GM19351 (cell line): ENCODE measurements around the gene TMEM92.
"Not testable (repeated sequence)": the region's sequence is repeated elsewhere in the genome, so short reads cannot be mapped to it uniquely, and the experiment has no call there.

Source experiments
- ATAC-seq: cut with Tn5 transposase; IDR thresholded peaks from one replicate; pipeline ENCODE4 v1.9.1; 2021; ENCODE audit warnings: mild to moderate bottlenecking, moderate library complexity; ENCODE audit not compliant: unreplicated experiment

The TMEM92 gene

DNA sequence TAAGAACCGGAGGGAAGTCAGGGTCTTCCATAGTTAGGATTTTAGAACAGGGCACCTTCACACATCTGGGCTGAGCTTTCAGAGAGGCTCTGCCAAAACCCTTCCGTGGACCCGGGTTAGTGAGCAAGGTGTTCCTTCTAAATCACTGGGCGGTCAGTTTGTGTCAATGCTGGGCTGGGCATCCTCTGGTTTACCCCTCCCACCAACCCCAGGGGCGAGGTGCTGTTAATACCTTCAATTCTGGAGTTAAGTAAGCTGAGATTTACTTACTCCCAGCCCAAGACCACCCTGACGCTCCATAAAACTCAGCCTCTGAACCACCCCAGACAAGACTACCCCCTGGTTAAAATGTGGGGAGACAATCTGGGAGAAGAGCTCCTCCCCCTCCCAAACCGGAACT lies 1.0 kb downstream of the TMEM92 start:
- no peak for ATAC-seq

DNA sequence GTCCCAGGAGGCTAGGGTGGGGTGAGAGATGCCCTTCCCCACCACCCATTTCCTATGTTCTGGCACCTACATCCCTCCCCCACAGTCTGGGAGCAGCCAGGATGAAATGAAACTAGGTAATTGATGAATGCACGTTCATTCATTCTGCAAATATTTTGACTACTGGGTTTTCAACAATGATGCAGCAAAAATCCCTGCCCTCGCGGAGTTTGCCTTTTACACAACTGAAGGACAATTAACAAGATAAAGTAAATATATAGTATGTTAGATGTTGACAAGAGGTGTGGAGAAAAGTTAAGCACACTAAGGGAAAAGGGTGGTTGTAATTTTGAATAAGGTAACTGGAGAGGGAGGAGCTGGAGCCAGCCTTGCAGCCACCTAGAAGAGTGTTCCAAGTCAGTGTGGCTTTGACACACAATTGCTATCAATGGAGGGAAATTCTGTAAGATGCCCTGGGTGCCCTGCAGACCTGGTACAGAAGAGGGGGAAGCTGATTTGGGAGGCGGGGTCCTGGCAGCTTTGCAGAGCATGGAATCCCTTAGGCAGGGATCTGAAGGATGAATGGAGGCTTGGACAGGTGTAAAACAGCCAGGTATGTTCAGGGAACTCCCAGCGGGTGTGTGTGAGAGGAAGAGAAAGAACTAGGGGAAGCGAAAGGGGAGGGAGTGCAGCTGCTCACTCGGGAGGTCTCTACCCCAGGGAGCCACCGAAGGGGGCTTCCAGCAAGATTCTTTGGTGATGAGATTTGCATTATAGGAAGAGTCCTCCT lies 2.5 kb downstream of the TMEM92 start:
- ATAC-seq = no peak

DNA sequence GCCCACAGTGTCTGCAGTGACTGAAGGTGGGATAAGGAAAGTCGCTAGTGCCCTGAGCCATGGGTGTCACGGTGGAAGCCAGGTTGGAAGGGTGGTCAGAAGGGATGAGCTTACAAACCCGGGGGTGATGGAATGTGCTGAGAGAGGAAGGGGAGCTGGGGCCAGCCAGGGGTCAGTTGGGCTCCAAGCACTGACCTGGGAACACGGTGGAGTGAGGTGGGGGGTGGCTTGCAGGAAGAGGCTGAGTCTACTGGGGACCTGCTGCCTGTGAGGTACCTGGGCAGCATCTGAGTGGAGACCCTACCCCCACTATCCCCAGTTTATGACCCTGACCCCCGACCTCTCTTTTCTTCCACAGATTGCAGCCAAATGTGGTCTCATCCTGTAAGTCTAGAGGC lies 3.1 kb downstream of the TMEM92 start:
- ATAC-seq = no peak

DNA sequence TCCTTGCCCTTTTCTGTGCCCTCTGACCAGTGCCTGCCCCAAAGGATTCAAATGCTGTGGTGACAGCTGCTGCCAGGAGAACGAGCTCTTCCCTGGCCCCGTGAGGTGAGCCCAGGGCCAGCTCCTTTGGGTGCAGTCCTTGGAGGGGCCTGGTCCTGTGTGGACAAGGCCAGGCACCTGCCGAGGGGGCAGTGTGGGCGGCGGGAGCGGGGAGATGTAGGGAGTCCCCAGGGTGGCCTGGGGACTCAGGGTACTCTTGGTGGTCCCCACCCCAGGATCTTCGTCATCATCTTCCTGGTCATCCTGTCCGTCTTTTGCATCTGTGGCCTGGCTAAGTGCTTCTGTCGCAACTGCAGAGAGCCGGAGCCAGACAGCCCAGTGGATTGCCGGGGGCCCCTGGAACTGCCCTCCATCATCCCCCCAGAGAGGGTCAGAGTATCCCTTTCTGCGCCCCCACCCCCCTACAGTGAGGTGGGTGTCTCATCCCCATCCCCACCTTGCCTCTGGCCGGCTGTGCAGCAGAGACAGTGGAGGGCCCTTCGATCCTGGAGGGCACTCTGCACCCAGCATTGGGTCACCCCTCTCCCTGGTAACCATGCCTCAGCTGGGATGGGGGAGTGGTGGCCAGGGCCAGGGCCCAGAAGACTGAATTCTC lies 4.4 kb downstream of the TMEM92 start:
- no peak for ATAC-seq

DNA sequence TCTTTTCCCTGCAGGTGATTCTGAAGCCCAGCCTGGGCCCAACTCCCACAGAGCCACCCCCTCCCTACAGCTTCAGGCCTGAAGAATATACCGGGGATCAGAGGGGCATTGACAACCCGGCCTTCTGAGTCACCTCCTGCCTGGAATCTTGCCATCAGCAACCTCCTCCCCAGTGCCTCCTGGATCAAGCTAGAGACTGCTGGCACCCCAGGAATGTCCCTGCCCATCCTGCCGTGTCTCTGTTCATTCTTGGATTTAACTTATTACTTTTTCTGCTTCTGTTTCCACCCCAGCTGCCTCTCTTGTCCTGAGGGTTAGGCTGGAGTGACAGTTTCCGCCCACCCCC lies 4.9 kb downstream of the TMEM92 start:
- ATAC-seq = no peak

DNA sequence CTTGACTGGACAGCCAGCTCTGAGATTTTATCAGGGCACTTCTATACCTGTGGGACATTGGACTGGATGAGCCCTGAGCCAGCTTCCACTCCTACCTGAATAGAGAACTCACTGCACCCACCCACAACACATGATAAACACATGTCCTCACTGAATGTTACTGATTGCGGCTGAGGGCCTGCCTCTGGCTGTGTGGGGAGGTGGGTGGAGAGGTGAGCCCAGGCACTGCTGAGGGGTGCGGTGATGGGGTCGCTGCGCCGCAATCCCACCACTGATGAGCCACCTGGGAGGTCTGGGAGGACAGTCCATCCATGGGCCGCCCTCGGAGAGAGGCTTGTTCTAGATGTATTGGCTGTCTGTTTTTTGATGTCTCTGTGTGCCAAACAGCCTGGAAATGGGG lies 5.4 kb downstream of the TMEM92 start:
- no peak for ATAC-seq

DNA sequence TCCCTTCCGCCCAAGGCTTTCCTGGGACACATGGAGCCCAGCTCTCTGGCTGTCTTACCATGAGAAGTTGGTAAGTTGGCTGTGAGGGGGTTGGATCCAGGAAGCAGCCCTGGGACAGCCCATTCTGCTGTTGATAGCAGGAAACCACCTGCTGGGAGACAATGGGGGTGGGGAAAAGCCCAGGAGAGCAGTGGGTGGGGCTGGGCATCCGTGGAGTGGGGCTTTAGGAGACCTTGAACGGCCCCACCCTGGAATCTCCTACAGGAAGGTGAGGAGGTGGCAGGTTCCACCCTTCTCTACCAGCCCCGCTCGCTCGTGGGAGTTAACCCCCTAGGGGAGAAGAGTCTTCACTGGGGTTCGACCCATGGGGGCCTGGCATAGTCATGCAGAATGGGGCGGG lies 5.8 kb downstream of the TMEM92 start:
- ATAC-seq = no peak

DNA sequence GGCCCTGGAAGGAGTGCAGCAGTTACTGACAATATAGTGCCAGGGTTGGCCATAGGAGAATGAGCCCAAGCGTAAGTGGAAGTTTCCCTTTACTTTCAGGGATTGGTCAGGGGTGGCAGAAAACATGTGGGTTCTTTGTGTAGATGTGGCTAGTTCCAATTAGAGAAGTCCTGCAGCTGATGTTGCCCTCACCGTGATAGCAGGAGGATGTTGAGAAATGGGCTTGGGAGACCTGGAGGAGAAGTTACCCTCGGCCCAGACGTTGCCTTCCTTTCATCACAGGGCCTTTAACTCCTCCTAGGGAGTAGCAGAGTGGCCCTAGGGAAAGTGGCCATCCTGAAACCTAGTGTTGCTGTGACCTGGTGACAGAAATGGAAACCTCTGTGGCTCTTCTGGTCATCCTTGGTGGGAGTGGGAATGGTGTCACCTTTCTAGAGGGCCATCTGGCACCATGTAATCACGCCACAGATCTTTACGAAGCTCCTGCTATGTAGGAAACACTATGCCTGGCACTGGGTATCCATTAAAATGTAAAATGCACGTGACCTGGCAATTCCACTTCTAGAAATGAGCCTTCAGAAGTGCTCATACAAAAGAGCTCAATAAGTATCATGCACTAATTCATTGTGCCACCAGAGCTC lies 6.7 kb downstream of the TMEM92 start:
- no peak for ATAC-seq

DNA sequence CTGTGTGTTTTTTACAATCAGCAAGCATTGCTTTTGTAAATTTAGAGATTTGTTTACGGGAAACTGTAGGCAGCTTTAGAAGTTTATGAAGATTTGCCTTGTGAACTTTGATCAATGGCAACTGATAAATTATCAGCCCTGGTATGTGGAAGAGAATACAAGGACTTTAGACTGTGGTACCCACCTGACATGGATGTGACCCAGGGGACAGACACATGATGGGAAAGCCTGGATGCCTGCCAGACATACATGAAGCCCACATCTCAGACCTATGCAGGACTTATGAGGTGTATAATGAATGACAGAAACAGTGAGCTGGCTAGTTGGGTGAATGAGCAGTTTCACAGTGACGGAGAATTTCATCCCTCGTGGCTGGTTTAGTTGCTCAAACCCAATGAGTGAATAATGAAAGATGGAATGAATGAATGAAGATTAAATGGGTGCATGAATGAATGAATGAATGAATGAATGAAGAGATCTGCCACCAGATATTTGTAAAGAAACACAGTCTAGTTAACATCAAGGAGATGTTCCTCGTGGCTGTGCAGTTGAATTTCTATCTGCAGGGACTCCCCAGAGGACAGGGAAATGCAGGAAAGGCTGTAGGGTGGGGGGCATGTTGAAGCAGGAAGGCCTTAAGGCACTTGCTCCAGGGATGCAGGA lies 7.6 kb downstream of the TMEM92 start:
- no peak for ATAC-seq

DNA sequence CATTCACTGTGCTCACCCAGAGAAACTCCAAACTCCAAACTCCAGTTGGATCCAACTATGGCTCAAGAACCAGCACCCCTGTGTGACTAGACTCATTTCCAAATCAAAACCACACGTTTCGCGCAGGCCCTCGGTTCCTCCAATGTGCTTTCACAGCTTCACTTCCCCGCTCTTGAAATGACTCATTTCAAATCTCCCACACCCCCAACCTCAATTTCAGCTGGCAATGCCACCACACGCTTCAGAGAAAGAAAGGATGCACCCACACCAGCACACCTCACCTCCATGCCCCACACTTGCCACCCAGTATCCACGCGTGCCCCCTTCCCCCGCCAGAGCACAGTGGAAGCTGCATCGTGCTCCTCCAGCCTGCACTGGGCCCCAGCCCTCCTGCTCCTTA lies 9.0 kb downstream of the TMEM92 start:
- peak; percentile 53 for ATAC-seq

DNA sequence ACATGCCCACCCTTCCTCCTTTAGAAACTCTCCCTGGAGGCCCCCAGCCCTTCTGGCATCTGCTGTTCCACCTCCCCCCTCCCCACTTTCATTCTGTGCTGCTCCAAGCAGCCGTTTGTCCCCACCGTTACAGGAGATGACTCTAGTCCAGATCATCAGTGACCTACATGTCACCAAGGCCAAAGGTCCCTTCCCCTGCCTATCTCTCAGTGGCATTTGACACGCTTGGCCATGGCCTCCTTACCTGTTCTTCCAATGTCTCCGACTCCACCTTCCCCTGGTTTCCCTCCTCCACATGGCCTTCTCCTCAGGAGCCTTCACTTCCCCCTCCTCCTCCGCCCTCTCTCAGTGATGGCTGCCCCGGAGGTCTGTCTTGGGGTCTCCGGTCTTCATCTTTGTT lies 9.4 kb downstream of the TMEM92 start:
- no peak for ATAC-seq

DNA sequence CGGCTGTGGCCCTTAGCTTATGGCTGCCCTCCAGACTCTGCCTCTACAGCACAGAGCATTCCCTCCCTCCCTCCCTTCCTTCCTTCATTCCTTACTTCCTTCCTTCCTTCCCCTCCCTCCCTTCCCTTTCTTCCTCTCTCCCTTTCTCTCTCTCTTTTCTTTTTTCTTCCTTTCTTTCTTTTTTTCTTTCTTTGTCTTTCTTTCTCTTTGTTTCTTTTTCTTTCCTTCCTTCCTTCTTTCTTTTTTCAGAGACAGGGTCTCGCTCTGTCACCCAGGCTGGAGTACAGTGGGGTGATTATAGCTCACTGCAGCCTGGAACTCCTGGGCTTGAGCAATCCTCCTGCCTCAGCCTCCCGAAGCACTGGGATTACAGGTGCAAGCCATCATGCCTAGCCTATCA lies 11.7 kb downstream of the TMEM92 start:
- no peak for ATAC-seq

DNA sequence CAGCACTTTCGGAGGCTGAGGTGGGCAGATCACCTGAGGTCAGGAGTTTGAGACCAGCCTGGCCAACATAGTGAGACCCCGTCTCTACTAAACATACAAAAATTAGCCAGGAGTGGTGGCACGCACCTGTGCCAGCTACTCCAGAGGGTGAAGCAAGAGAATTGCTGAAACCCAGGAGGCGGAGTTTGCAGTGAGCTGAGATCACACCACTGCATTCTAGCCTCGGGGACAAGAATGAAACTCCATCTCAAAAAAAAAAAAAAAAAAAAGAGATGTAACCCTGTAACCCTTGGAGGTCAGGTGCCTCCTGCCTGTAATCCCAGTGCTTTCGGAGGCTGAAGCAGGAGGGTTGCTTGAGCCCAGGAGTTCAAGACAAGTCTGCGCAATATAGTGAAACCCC lies 13.0 kb downstream of the TMEM92 start:
- not testable (repeated sequence) for ATAC-seq

DNA sequence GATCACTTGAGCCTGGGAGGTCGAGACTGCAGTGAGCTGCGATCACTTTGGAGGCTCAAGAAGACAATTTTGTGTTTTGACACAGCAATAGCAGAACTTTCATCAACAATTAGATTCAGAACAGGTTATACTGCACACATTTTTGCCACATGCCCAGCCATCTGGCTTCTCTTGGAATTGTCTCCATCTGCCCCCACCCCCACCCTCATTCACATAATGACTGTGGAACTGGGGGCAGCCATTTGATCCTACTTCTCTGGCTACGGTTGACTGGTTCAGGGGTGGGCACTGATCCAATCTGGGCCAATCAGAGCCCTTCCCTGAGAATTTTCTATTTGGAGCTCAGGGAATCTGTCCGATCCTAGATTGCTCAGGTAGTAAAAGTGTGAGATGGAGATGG lies 14.0 kb downstream of the TMEM92 start:
- ATAC-seq = no peak

DNA sequence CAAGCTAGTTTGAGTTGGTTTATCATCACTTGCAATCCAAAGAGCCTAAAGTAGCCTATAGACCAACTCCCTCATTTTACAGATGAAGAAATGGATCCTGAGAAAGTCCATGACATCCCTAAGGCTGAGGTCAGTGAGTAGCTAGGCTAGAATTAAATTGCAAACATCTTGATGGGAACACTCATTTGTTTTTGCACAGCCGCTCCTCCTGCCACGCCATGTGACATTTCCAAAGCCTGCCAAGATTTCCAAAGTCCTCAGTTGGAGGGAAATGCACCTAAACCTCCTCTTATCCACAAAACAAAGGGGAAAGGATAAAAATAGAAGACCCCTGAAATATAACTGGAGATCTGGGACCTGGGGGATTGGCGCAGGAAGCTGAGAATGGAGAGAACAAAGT lies 15.0 kb downstream of the TMEM92 start:
- ATAC-seq = no peak

DNA sequence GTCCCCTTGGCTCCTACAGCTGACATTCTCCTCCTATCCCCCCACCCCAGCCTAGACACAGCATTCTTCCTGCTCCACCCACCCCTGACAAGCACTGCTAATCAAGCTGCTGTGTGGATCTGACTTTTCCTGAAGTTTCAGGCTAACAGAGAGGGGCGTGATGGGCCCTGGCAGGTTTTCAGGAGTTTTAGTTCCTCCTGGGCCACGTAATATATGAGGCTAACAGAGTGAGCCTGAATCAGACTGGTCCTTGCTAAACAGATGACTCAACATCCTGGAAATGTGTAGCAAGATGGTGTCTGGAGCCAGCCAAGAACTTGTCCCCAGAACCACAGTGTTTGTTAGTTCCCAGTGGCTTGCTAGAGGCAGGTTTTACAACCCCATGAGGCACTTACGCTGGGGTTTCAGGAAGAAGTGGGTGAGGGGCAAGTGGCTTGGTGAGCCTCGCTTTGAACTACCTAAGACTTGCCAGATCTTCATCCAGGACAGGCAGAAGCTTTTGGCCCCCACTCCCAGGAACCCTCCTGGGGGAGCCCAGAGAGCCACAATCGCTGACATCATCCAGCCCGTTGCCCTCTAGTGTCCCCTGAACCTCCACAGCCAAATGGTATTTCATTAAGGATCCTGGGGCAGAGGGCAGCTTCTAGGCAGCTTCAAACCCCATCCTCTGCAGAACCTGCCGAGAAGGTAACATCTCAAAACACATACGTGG lies 15.9 kb downstream of the TMEM92 start:
- ATAC-seq = no peak

DNA sequence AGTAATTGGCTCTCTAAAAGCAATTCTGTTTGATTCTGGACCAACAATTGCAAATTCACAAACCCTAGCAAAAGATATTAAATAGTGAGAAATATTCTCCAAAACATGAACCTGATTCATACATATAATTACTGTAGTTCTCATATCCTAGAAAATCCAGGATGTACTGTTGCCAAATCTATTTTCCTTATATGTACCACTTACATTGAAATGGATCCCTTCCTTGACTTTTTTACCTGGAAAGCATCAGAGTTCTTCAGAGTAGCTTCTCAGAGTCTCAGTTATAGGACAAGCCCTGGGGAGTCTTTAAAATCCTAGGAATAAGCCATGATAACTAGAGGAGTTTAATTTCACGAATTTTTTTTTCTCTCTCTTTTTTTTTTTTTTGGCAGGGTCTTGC lies 16.7 kb downstream of the TMEM92 start:
- no peak for ATAC-seq

DNA sequence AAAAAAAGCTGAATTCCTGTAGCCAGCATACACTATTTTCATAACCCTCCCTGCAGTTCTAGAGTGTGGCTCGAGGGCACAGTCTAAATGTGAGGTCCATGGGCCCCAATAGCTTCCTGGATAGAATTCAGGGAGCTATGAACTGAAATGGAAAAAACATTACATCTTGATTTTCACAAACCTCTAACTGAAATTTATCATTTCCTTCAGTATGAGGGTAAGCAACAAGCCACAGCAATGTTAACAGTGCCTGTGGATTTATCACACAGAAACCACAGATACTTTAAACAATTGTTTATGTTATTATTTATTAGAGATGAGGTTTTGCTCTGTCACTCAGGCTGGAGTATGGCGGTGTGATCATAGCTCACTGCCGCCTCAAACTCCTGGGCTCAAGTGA lies 18.2 kb downstream of the TMEM92 start:
- ATAC-seq = no peak

DNA sequence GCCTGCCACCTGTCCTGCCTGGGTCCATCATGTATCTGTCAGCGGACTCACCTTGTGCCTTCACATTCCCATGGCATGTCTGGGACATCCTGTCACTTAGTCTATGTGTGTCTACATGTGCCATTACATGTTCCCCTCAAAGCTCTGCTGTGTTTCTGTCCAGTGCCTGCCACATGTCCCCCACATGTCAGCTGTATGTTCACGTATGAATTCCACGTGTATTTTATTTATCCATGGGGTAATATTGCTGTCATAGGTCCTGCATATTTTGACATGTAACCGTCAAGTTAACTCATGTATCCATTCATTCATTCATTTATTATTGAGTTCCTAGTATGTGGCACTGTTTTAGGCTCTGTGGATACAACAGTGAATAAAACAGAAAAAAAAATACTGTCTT lies 20.8 kb downstream of the TMEM92 start:
- no peak for ATAC-seq

DNA sequence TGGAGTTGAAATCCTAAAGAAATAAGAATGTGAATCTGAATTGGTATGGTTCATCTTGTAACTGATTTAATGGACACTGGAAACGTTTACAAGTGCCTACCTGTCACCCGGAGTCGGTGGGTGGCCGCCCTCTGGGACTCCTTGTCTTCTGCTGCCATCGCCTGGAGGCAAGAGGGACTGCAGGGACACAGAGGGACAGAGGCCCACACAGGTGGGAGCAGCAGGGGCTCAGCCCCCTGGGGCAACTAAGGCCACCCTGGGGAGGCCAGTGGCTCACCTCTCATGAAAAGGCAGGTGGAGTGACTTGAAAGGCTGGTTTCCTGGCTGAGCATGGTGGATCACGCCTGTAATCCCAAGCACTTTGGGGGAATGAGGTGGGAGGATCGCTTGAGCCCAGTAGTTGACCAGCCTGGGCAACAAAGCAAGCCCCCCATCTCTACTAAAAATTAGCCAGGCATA lies 23.2 kb downstream of the TMEM92 start:
- no peak for ATAC-seq

DNA sequence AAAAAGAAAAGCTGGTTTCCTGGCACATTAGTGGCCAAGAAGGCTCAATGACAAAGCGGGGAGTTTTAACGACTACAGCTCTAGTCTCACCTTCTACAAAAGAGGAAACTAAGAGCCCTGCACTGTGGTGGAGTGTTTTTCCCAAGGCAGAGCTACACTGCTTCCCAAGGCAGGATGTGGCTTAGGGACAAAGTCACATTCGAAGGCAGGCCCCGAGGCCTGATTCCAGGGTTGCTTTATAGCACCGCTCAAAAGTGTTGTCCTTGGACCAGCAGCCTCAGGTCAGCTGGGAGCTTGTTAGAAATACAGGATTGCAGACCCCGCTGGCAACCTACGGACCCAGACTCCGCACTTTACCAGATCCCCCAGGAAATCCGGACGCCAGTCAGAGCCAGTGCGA lies 23.8 kb downstream of the TMEM92 start:
- no peak for ATAC-seq
